ENCODE measurements around the gene PLCH2. TPM values are rescaled to one million over a fixed set of nuclear protein-coding genes. Genes with fewer than 3 reads are reported as not detected.

The PLCH2 gene
- total and polyA plus RNA-seq, 2 of the 13 experiments (the other 11 are each of a cell fraction or from before 2014, with no cell fraction given): 0.15 to 0.67 TPM

DNA sequence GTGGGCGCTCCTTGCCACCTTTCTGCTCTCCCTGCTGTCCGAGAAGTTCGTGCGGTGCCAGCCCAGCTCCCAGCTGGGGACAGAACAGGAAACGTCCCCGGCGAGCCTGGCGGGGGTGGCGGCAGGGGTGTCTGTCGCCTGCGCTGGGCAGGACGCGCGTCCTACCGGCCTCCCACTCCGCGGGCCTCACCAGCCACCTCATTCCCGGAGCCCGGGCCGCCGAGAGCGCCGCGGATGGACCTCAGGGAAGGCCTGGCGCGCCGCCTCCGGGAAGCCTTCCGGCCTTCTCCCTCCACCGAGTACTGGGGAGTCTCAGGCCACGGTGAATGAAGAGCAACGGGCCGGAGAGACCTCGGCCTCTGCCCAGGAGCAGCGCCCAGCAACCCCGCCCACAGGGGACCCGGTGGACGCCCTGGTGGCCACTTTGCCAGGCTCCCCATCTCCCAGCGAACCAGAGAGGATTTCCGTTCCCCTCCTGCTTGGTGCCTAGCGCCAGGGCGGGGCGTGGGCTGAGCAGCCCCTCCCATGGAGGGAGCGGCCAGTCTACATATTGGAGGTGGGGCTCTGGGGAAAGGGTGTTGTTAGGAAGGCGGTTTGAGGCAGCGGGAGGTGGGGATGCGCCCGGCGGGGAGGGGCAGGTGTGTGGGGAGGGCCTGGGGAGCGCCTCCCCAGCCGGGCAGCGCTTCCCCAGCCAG is 70.6 kb downstream of the PLCH2 start (continued):
- TF ChIP-seq ZNF558 (CRISPR knock-in tag; IDR thresholded peaks at IDR 0.05; ENCODE audit: borderline replicate concordance) (no peak), NR3C1 (CRISPR knock-in tag; IDR thresholded peaks at IDR 0.05) (no peak), KLF12 (CRISPR knock-in tag; IDR thresholded peaks at IDR 0.05; ENCODE audit: borderline replicate concordance) (peak; percentile 29; the same call in 1 of the 2 replicates), ARNT2 (CRISPR knock-in tag; IDR thresholded peaks at IDR 0.05; ENCODE audit: low read depth) (no peak), MEF2D (CRISPR knock-in tag; IDR thresholded peaks at IDR 0.05) (no peak), ZNF260 (CRISPR knock-in tag; IDR thresholded peaks at IDR 0.05; ENCODE audit: borderline replicate concordance, low read depth) (no peak), IRX3 (CRISPR knock-in tag; IDR thresholded peaks at IDR 0.05; ENCODE audit: borderline replicate concordance, low read depth) (no peak), GABPA (IDR thresholded peaks at IDR 0.05; ENCODE audit: low read depth, low read length) (no peak), GABPA (CRISPR knock-in tag; IDR thresholded peaks at IDR 0.05; ENCODE audit: low read depth) (peak; percentile 60), BCL6 (CRISPR knock-in tag; IDR thresholded peaks at IDR 0.05) (no peak), ZNF615 (CRISPR knock-in tag; IDR thresholded peaks at IDR 0.05; ENCODE audit: borderline replicate concordance) (no peak), THAP11 (CRISPR knock-in tag; IDR thresholded peaks at IDR 0.05) (peak; percentile 51), GTF2F1 (IDR thresholded peaks at IDR 0.05; ENCODE audit: low read length) (no peak), BORCS8-MEF2B (CRISPR knock-in tag; IDR thresholded peaks at IDR 0.05) (no peak), HNF4G (IDR thresholded peaks at IDR 0.05; ENCODE audit: borderline replicate concordance, low read depth, low read length) (no peak), HNF4G (CRISPR knock-in tag; IDR thresholded peaks at IDR 0.05; ENCODE audit: borderline replicate concordance, low read depth) (no peak), RFX5 (IDR thresholded peaks at IDR 0.05; ENCODE audit: low read depth, low read length) (no peak), NFKBIZ (CRISPR knock-in tag; IDR thresholded peaks at IDR 0.05) (no peak; the same call in 1 of the 2 replicates), GLI4 (CRISPR knock-in tag; IDR thresholded peaks at IDR 0.05; ENCODE audit: borderline replicate concordance) (0 out of 2 replicates have a peak, but pooled peaks have one; percentile 61), ELF4 (CRISPR knock-in tag; IDR thresholded peaks at IDR 0.05; ENCODE audit: borderline replicate concordance) (no peak), ZNF883 (CRISPR knock-in tag; IDR thresholded peaks at IDR 0.05; ENCODE audit: not compliant biosample characterization) (peak; percentile 51), ATM (IDR thresholded peaks at IDR 0.05; ENCODE audit: borderline replicate concordance) (no peak)
- TF ChIP-seq, protein P1, sequence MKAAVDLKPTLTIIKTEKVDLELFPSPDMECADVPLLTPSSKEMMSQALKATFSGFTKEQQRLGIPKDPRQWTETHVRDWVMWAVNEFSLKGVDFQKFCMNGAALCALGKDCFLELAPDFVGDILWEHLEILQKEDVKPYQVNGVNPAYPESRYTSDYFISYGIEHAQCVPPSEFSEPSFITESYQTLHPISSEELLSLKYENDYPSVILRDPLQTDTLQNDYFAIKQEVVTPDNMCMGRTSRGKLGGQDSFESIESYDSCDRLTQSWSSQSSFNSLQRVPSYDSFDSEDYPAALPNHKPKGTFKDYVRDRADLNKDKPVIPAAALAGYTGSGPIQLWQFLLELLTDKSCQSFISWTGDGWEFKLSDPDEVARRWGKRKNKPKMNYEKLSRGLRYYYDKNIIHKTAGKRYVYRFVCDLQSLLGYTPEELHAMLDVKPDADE (CRISPR knock-in tag; IDR thresholded peaks at IDR 0.05): no peak
- TF ChIP-seq, protein P2, sequence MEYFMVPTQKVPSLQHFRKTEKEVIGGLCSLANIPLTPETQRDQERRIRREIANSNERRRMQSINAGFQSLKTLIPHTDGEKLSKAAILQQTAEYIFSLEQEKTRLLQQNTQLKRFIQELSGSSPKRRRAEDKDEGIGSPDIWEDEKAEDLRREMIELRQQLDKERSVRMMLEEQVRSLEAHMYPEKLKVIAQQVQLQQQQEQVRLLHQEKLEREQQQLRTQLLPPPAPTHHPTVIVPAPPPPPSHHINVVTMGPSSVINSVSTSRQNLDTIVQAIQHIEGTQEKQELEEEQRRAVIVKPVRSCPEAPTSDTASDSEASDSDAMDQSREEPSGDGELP (IDR thresholded peaks at IDR 0.05; ENCODE audit: borderline replicate concordance, low read depth): no peak
- TF ChIP-seq, protein P3, sequence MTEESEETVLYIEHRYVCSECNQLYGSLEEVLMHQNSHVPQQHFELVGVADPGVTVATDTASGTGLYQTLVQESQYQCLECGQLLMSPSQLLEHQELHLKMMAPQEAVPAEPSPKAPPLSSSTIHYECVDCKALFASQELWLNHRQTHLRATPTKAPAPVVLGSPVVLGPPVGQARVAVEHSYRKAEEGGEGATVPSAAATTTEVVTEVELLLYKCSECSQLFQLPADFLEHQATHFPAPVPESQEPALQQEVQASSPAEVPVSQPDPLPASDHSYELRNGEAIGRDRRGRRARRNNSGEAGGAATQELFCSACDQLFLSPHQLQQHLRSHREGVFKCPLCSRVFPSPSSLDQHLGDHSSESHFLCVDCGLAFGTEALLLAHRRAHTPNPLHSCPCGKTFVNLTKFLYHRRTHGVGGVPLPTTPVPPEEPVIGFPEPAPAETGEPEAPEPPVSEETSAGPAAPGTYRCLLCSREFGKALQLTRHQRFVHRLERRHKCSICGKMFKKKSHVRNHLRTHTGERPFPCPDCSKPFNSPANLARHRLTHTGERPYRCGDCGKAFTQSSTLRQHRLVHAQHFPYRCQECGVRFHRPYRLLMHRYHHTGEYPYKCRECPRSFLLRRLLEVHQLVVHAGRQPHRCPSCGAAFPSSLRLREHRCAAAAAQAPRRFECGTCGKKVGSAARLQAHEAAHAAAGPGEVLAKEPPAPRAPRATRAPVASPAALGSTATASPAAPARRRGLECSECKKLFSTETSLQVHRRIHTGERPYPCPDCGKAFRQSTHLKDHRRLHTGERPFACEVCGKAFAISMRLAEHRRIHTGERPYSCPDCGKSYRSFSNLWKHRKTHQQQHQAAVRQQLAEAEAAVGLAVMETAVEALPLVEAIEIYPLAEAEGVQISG (CRISPR knock-in tag; IDR thresholded peaks at IDR 0.05): no peak; the same call in 1 of the 2 replicates
- TF ChIP-seq, protein P4, sequence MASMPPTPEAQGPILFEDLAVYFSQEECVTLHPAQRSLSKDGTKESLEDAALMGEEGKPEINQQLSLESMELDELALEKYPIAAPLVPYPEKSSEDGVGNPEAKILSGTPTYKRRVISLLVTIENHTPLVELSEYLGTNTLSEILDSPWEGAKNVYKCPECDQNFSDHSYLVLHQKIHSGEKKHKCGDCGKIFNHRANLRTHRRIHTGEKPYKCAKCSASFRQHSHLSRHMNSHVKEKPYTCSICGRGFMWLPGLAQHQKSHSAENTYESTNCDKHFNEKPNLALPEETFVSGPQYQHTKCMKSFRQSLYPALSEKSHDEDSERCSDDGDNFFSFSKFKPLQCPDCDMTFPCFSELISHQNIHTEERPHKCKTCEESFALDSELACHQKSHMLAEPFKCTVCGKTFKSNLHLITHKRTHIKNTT (CRISPR knock-in tag; IDR thresholded peaks at IDR 0.05): no peak

Measured in HepG2 (cell line).